ENCODE measurements around the gene ARAP3. TPM values are rescaled to one million over a fixed set of nuclear protein-coding genes. Genes with fewer than 3 reads are reported as not detected.

The ARAP3 gene
- total and polyA plus RNA-seq, 2 donors (not counting 1 experiment from before 2014, with no cell fraction given): 0.34 to 3.7 TPM

GRCh38 chr5:141638771-141639170 lies 43.3 kb downstream of the ARAP3 start:
- Histone ChIP-seq H3K4me1 (ENCODE audit: control insufficient read depth in 2 of 2, insufficient read depth in 2 of 2, low read length in 2 of 2) (peaks cover 30 to 35% of the 10 kb centered on the region in 2 donors), H3K4me2 (replicated peaks; ENCODE audit: low read depth, low read length, poor library complexity, severe bottlenecking) (peak overlapping the region; percentile 93), H4K20me1 (ENCODE audit: control insufficient read depth, insufficient read depth, low read length, poor library complexity, severe bottlenecking) (peaks cover 23% of the 10 kb centered on the region), H3K36me3 (replicated peaks in 1 of 2; ENCODE audit: control extremely low read depth in 1 of 2, control insufficient read depth in 1 of 2, extremely low read depth in 1 of 2, insufficient read depth in 2 of 2, low read length in 1 of 2) (peaks cover 0 to 21% of the 10 kb centered on the region in 2 experiments), H3K79me2 (ENCODE audit: control insufficient read depth, insufficient read depth, low read length) (peaks cover 36% of the 10 kb centered on the region), H3K27ac (ENCODE audit: low read length in 2 of 2) (peak overlapping the region in 1 of 2 donors; percentile 32), H3K9me3 (ENCODE audit: control extremely low read depth in 1 of 3, control insufficient read depth in 2 of 3, insufficient read depth in 1 of 3, low read length in 2 of 3) (no peaks in the 10 kb centered on the region), H3K4me3 (ENCODE audit: control extremely low read depth in 1 of 5, extremely low read depth in 1 of 5, insufficient read depth in 1 of 5, low read depth in 2 of 5, low read length in 4 of 5) (peak overlapping the region in 1 of 5 experiments; percentile 98), H3K9ac (ENCODE audit: low read length) (no peak overlapping the region), H2AFZ (ENCODE audit: insufficient read depth, low read depth, low read length, poor library complexity, severe bottlenecking) (no peak overlapping the region), H3K27me3 (replicated peaks in 1 of 4; ENCODE audit: control extremely low read depth in 1 of 4, control insufficient read depth in 3 of 4, insufficient read depth in 4 of 4, low read length in 3 of 4) (no peaks in the 10 kb centered on the region)
- Mint-ChIP-seq H3K9me3 (ENCODE audit: insufficient read depth) (no peaks in the 10 kb centered on the region), H3K27me3 (no peaks in the 10 kb centered on the region), H3K4me3 (peak overlapping the region; percentile 94), H3K4me1 (peaks cover 32% of the 10 kb centered on the region), H3K27ac (no peak overlapping the region)
- POLR2A ChIA-PET: interaction anchor here (3.6 kb wide), 1 partner anchor 12 kb away, joined by 22 read pairs; the partner anchor contains the start of gene FCHSD1
- intact Hi-C loops (cut with micrococcal nuclease): no loop called here
- CTCF ChIA-PET: interaction anchor here (0.5 to 10.3 kb wide), 9 partner anchors 9 to 338 kb away, joined by 3 to 124 read pairs (median 5); partner anchors contain the start of genes DIAPH1, FCHSD1, PCDH1 and TAF7
- DNase-seq: no peak
- WGBS (ENCODE audit: insufficient coverage): no CpG with 5 or more reads among the region's 2 CpGs
- TF ChIP-seq, protein P1, sequence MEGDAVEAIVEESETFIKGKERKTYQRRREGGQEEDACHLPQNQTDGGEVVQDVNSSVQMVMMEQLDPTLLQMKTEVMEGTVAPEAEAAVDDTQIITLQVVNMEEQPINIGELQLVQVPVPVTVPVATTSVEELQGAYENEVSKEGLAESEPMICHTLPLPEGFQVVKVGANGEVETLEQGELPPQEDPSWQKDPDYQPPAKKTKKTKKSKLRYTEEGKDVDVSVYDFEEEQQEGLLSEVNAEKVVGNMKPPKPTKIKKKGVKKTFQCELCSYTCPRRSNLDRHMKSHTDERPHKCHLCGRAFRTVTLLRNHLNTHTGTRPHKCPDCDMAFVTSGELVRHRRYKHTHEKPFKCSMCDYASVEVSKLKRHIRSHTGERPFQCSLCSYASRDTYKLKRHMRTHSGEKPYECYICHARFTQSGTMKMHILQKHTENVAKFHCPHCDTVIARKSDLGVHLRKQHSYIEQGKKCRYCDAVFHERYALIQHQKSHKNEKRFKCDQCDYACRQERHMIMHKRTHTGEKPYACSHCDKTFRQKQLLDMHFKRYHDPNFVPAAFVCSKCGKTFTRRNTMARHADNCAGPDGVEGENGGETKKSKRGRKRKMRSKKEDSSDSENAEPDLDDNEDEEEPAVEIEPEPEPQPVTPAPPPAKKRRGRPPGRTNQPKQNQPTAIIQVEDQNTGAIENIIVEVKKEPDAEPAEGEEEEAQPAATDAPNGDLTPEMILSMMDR (IDR thresholded peaks at IDR 0.05): no peak
- TF ChIP-seq EZH2 (IDR thresholded peaks at IDR 0.05; ENCODE audit: borderline replicate concordance, insufficient read depth, low read depth, low read length, poor library complexity, severe bottlenecking): no peak
- ATAC-seq (ENCODE audit: low read depth): no peak

DNA sequence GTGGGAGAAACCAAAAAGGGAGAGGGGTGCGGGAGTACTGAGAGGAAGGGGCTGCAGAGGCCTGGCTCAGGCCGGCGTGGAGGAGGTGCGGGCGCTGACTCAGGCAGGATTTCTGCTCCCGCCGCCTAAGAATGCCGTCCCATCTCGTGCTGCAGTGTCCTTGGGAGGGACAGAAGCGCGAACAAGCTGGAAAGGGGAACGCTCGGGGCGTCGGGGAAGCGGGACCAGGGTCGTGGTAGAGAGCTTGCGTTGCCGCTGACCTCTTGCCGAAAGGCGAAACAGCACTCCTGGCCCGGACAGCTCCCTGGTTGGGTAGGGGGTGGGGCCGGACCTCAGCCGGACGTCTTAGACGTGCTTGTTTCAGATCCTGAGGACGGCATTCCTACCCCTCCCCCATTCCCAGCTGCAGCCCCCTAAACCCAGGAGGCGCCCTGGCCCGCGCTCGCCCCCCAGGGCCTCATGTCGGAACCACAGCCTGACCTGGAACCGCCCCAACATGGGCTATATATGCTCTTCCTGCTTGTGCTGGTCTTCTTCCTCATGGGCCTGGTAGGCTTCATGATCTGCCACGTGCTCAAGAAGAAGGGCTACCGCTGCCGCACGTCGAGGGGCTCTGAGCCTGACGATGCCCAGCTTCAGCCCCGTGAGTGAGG lies 44.1 kb downstream of the ARAP3 start:
- Histone ChIP-seq H3K4me3 (ENCODE audit: control extremely low read depth in 1 of 5, extremely low read depth in 1 of 5, insufficient read depth in 1 of 5, low read depth in 2 of 5, low read length in 4 of 5) (peak overlapping the region; percentile 70 to 99 (median 82)), H4K20me1 (ENCODE audit: control insufficient read depth, insufficient read depth, low read length, poor library complexity, severe bottlenecking) (peaks cover 23% of the 10 kb centered on the region), H3K9me3 (ENCODE audit: control extremely low read depth in 1 of 3, control insufficient read depth in 2 of 3, insufficient read depth in 1 of 3, low read length in 2 of 3) (no peaks in the 10 kb centered on the region), H3K27ac (ENCODE audit: low read length in 2 of 2) (peak overlapping the region; percentile 58 to 77), H3K79me2 (ENCODE audit: control insufficient read depth, insufficient read depth, low read length) (peaks cover 39% of the 10 kb centered on the region), H2AFZ (ENCODE audit: insufficient read depth, low read depth, low read length, poor library complexity, severe bottlenecking) (peak overlapping the region; percentile 97), H3K4me1 (ENCODE audit: control insufficient read depth in 2 of 2, insufficient read depth in 2 of 2, low read length in 2 of 2) (peaks cover 30 to 36% of the 10 kb centered on the region in 2 donors), H3K36me3 (replicated peaks in 1 of 2; ENCODE audit: control extremely low read depth in 1 of 2, control insufficient read depth in 1 of 2, extremely low read depth in 1 of 2, insufficient read depth in 2 of 2, low read length in 1 of 2) (peaks cover 0 to 18% of the 10 kb centered on the region in 2 experiments), H3K27me3 (replicated peaks in 1 of 4; ENCODE audit: control extremely low read depth in 1 of 4, control insufficient read depth in 3 of 4, insufficient read depth in 4 of 4, low read length in 3 of 4) (no peaks in the 10 kb centered on the region), H3K9ac (ENCODE audit: low read length) (peak overlapping the region; percentile 97), H3K4me2 (replicated peaks; ENCODE audit: low read depth, low read length, poor library complexity, severe bottlenecking) (peak overlapping the region; percentile 93)
- Mint-ChIP-seq H3K9me3 (ENCODE audit: insufficient read depth) (no peaks in the 10 kb centered on the region), H3K27ac (peak overlapping the region; percentile 80), H3K27me3 (no peaks in the 10 kb centered on the region), H3K4me1 (peaks cover 34% of the 10 kb centered on the region), H3K4me3 (peak overlapping the region; percentile 94)
- 3% methylated on average over 34 of the region's 40 CpGs for WGBS (ENCODE audit: insufficient coverage)
- intact Hi-C loops (cut with micrococcal nuclease): loop anchor here (1.0 to 2.0 kb wide), 2 partner anchors 323 to 331 kb away; partner anchors contain the start of gene RNF14
- DNase-seq: peak; percentile 80
- peak; percentile 45 for ATAC-seq (ENCODE audit: low read depth)
- CTCF ChIA-PET: interaction anchor here (0.7 to 10.3 kb wide), 13 partner anchors 9 to 331 kb away, joined by 3 to 124 read pairs (median 9); partner anchors contain the start of genes DIAPH1, FCHSD1, PCDH1 and PCDHGA10
- POLR2A ChIA-PET: interaction anchor here (0.6 to 3.6 kb wide), 9 partner anchors 13 to 1091 kb away, joined by 3 to 22 read pairs (median 4); partner anchors contain the start of genes DIAPH1 and FCHSD1
- TF ChIP-seq, protein P1 (IDR thresholded peaks at IDR 0.05): peak; percentile 77
- no peak for TF ChIP-seq EZH2 (IDR thresholded peaks at IDR 0.05; ENCODE audit: borderline replicate concordance, insufficient read depth, low read depth, low read length, poor library complexity, severe bottlenecking)

Measured in B cell (primary cell).